ENCODE results near the gene PITPNB.

The PITPNB gene

GRCh38 chr22:27919222-27919941, at the start of gene PITPNB:
Gene PITPNB, minus strand, starts transcription at chr22:27919256. Its CDS starts 65 bp downstream, at chr22:27919191.
- peak; percentile 97 for DNase-seq

GRCh38 chr22:27966168-27967064, 47.4 kb upstream of the PITPNB start:
- no peak for DNase-seq

- DNase-seq: no peak
These were observed 43.4 kb upstream of the PITPNB start for GRCh38 chr22:27962268-27963044.

- no peak for DNase-seq
These were observed 42.6 kb upstream of the PITPNB start for GRCh38 chr22:27961680-27962079.

- DNase-seq: no peak
These were observed 42.1 kb upstream of the PITPNB start for GRCh38 chr22:27961182-27961581.

- DNase-seq: no peak
These were observed 40.5 kb upstream of the PITPNB start for GRCh38 chr22:27959335-27960090.

GRCh38 chr22:27952779-27953178, 33.7 kb upstream of the PITPNB start:
- no peak for DNase-seq

- no peak for DNase-seq
These were observed 33.0 kb upstream of the PITPNB start for GRCh38 chr22:27952091-27952490.

GRCh38 chr22:27949421-27949820, 30.4 kb upstream of the PITPNB start:
- DNase-seq: no peak

- DNase-seq: no peak
These were observed 29.5 kb upstream of the PITPNB start for GRCh38 chr22:27948569-27948968.

- no peak for DNase-seq
These were observed 28.4 kb upstream of the PITPNB start for GRCh38 chr22:27947448-27947847.

GRCh38 chr22:27941143-27941542, 22.1 kb upstream of the PITPNB start:
- no peak for DNase-seq

GRCh38 chr22:27937453-27937852, 18.4 kb upstream of the PITPNB start:
- DNase-seq: no peak

GRCh38 chr22:27935897-27936296, 16.8 kb upstream of the PITPNB start:
- no peak for DNase-seq

- DNase-seq: no peak
These were observed 15.0 kb upstream of the PITPNB start for GRCh38 chr22:27934069-27934468.

GRCh38 chr22:27933186-27933983, 14.3 kb upstream of the PITPNB start:
- no peak for DNase-seq

- no peak for DNase-seq
These were observed 11.4 kb upstream of the PITPNB start for GRCh38 chr22:27930331-27931060.

GRCh38 chr22:27927608-27928007, 8.6 kb upstream of the PITPNB start:
- DNase-seq: no peak

- no peak for DNase-seq
These were observed 6.3 kb upstream of the PITPNB start for GRCh38 chr22:27925331-27925730.

- DNase-seq: peak; percentile 8
These were observed 1.1 kb upstream of the PITPNB start for GRCh38 chr22:27919942-27920755.

Measured in T1000 (cell line).